Activated CD4-positive, alpha-beta memory T cell treated with anti-CD3 and anti-CD28 coated beads, Interleukin-2, amount 10 ng/mL, durations not matched to agents 7 days and 5 days (primary cell): ENCODE data around the gene GPATCH2L. TPM values are rescaled to one million over a fixed set of nuclear protein-coding genes. Genes with fewer than 3 reads are reported as not detected.

ENCODE experiments used
- CTCF ChIA-PET: fragments of 350-600 bp; sonication (Branson Sonifier 250); formaldehyde crosslinking; loops from one replicate; lab custom pipeline; 2021; ENCODE audit warnings: antibody characterized with exemption, inconsistent platforms; lab: Charles Lee
- POLR2A ChIA-PET: fragments of 350-600 bp; sonication (Branson Sonifier 250); formaldehyde crosslinking; loops from one replicate; lab custom pipeline; 2021; ENCODE audit warnings: antibody characterized with exemption; lab: Charles Lee
- DNase-seq: peaks from one replicate; pipeline ENCODE4 v3.0.0-alpha.2; 2020
- H3K27ac Mint-ChIP-seq: one replicate; pipeline ENCODE4 v1.8.0; 2021; ENCODE audit warnings: mild to moderate bottlenecking, mixed read lengths
- H3K27me3 Mint-ChIP-seq: one replicate; pipeline ENCODE4 v1.8.0; 2021; ENCODE audit warnings: mixed read lengths
- H3K36me3 Mint-ChIP-seq: one replicate; pipeline ENCODE4 v1.8.0; 2021; ENCODE audit warnings: low read depth, mixed read lengths
- H3K4me1 Mint-ChIP-seq: one replicate; pipeline ENCODE4 v1.8.0; 2021; ENCODE audit warnings: mixed read lengths
- H3K4me3 Mint-ChIP-seq: one replicate; pipeline ENCODE4 v1.8.0; 2021; ENCODE audit warnings: mild to moderate bottlenecking, mixed read lengths
- H3K9me3 Mint-ChIP-seq: one replicate; pipeline ENCODE4 v1.8.0; 2021; ENCODE audit warnings: mixed read lengths
- total RNA-seq, 2 experiments: library from RNA; stranded (reverse); gene quantifications; one replicate each; pipeline ENCODE4 v1.2.3, GENCODE V29; 2021

GPATCH2L gene
- total RNA-seq, 2 experiments from 2014 or later = 57.3 to 58.6 TPM

GRCh38 chr14:76193696-76194095, 42.0 kb downstream of the GPATCH2L start:
- Mint-ChIP-seq H3K9me3 (no peaks in the 10 kb centered on the region), H3K36me3 (peaks cover 31% of the 10 kb centered on the region), H3K27ac (no peak overlapping the region), H3K4me3 (no peak overlapping the region), H3K4me1 (peaks cover 2% of the 10 kb centered on the region), H3K27me3 (no peaks in the 10 kb centered on the region)
- ChIA-PET POLR2A (interaction anchor here (1.2 kb wide), 1 partner anchor 41 kb away, joined by 4 read pairs; no protein-coding TSS in a partner anchor), CTCF (interaction anchor here (1.3 kb wide), 1 partner anchor 143 kb away, joined by 3 read pairs; no protein-coding TSS in a partner anchor)
- no peak for DNase-seq

GRCh38 chr14:76194327-76194726, 42.6 kb downstream of the GPATCH2L start:
- Mint-ChIP-seq H3K4me1 (no peaks in the 10 kb centered on the region), H3K27me3 (no peaks in the 10 kb centered on the region), H3K4me3 (no peak overlapping the region), H3K36me3 (peaks cover 30% of the 10 kb centered on the region), H3K27ac (no peak overlapping the region), H3K9me3 (no peaks in the 10 kb centered on the region)
- ChIA-PET CTCF (interaction anchor here (1.3 kb wide), 1 partner anchor 144 kb away, joined by 3 read pairs; no protein-coding TSS in a partner anchor), POLR2A (interaction anchor here (1.2 kb wide), 1 partner anchor 42 kb away, joined by 4 read pairs; no protein-coding TSS in a partner anchor)
- no peak for DNase-seq

DNA sequence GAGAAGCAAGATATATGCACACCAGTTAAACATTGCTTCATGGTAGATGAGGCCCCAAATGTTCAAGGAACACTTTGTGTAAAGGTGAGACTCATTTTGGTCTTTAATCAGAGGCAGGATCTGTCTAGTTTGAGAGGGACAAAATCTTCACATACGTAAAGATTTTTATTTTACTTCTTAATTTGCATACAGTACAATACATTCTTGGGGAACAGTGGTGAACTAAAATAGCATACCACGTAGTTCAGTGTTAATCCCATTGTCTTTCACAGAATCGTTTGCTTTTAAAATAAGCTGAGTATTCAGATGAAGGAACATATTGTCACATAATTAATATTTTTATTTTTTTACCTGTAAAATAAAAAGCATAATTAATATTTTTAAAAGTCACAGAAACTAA, 43.3 kb downstream of the GPATCH2L start:
- no peaks in the 10 kb centered on the region for H3K9me3 Mint-ChIP-seq
- H3K27ac Mint-ChIP-seq = no peak overlapping the region
- CTCF ChIA-PET = interaction anchor here (1.3 kb wide), 1 partner anchor 144 kb away, joined by 3 read pairs; no protein-coding TSS in a partner anchor
- DNase-seq = no peak
- H3K27me3 Mint-ChIP-seq = no peaks in the 10 kb centered on the region
- peaks cover 30% of the 10 kb centered on the region for H3K36me3 Mint-ChIP-seq
- no peaks in the 10 kb centered on the region for H3K4me1 Mint-ChIP-seq
- no peak overlapping the region for H3K4me3 Mint-ChIP-seq
- POLR2A ChIA-PET = no interaction called here

DNA sequence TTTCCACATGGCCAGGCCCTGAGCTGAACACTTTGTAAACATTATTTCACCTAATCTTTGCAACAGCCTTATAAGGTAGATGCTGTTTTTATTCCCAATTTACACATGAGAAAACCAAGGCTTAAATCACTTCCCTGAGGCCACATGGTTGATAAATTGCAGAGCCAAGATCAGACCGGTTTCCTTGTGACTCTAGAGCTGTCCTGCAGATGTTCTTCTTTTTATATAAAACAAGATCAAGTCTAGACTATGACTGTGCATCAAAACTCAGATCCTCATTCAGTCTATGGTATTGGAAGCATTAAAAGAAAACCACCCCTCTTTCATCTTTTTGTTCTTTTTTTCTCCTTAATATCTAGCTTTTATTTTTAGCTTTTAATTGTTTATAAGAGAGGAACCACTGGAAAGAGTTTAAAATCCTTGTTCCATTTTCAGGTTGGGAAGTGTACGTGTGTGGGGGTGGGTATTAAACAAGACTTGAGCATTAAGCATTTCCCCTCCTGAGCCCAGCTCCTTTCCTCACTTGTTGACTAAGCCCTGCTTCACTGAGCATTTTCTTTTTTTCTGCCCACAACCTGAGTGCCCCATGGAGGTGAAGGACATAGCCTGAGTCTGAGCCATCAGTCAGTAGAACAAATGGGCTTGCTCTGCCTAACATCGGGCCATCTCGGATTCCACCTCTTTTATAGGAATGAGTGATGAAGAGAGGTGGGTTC, 45.4 kb downstream of the GPATCH2L start:
- CTCF ChIA-PET = interaction anchor here (0.7 to 1.3 kb wide), 3 partner anchors 16 to 147 kb away, joined by 3 read pairs; no protein-coding TSS in a partner anchor
- H3K9me3 Mint-ChIP-seq = no peaks in the 10 kb centered on the region
- peaks cover 38% of the 10 kb centered on the region for H3K36me3 Mint-ChIP-seq
- no peaks in the 10 kb centered on the region for H3K4me1 Mint-ChIP-seq
- no peak overlapping the region for H3K4me3 Mint-ChIP-seq
- no peaks in the 10 kb centered on the region for H3K27me3 Mint-ChIP-seq
- H3K27ac Mint-ChIP-seq = no peak overlapping the region
- no peak for DNase-seq
- POLR2A ChIA-PET = no interaction called here

DNA sequence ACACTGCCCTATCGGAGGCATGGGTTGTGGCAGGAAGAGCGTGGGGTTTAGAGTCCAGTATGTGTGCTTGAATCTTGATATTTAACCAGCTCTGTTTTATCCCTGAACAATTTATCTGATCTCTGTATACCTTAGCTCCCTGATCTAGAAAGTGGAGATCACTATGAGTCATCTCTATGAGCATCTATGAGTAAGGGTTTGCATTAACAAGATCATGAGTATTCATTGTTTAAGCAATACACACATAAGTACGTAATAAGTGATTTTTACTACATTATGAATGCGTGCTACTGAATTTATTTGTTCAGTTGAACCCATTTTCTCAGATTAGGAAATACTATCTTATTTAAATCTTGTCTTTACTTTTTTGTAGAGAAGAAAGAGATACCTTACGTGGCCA, 49.4 kb downstream of the GPATCH2L start:
- Mint-ChIP-seq H3K9me3 (no peaks in the 10 kb centered on the region), H3K36me3 (peaks cover 54% of the 10 kb centered on the region), H3K4me1 (peaks cover 2% of the 10 kb centered on the region), H3K27me3 (no peaks in the 10 kb centered on the region), H3K4me3 (no peak overlapping the region), H3K27ac (no peak overlapping the region)
- ChIA-PET CTCF (no interaction called here), POLR2A (no interaction called here)
- DNase-seq = no peak

DNA sequence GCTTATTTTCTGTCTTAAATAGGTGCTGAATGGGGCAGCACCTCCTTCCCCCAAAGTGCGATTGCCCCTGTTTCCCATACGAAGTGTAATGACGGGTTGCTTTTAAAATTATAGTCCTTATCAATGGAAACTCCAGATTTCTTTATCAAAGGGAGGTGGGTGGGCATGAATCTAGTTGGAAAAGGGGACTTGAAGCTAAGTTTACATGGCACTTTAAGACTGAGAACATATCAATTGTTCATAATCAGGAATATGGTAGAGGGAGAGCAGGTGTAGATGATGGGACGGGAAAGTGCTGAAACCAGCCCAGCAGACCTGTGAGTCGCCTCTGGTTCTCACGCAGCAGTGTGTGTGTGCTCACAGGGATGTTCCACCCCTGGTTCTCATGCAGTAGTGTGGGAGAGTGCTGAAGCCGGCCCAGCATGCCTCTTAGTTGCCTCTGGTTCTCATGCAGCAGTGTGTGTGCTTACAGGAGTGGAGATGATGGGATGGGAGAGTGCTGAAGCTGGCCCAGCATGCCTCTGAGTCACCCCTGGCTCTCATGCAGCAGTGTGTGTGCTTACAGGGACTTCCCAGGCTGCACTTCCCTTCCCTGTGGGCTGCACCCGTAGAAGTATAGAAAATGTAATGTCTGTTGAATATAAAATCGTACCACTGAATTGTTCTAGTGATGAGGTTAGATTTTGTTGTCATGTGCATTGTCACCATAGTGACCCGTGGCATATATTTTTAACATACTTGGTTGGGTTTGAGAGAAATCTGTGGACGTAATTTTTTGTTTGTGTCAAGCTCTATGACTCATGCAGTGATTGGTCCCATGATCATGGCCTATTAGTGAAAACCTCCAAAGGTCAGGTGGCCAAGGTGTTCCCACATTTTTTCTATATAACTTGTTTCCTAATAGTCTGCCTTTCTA, 51.6 kb downstream of the GPATCH2L start:
- Mint-ChIP-seq H3K9me3 (no peaks in the 10 kb centered on the region), H3K4me3 (no peak overlapping the region), H3K27me3 (no peaks in the 10 kb centered on the region), H3K4me1 (peaks cover 2% of the 10 kb centered on the region), H3K36me3 (peaks cover 50% of the 10 kb centered on the region), H3K27ac (no peak overlapping the region)
- ChIA-PET POLR2A (no interaction called here), CTCF (no interaction called here)
- DNase-seq = no peak

- Mint-ChIP-seq H3K27me3 (no peaks in the 10 kb centered on the region), H3K4me1 (peaks cover 2% of the 10 kb centered on the region), H3K4me3 (no peak overlapping the region), H3K27ac (no peak overlapping the region), H3K36me3 (peaks cover 47% of the 10 kb centered on the region), H3K9me3 (no peaks in the 10 kb centered on the region)
- DNase-seq = no peak
- POLR2A ChIA-PET = no interaction called here
- CTCF ChIA-PET = no interaction called here
Observed at GRCh38 chr14:76204461-76205230, 52.9 kb downstream of the GPATCH2L start.

DNA sequence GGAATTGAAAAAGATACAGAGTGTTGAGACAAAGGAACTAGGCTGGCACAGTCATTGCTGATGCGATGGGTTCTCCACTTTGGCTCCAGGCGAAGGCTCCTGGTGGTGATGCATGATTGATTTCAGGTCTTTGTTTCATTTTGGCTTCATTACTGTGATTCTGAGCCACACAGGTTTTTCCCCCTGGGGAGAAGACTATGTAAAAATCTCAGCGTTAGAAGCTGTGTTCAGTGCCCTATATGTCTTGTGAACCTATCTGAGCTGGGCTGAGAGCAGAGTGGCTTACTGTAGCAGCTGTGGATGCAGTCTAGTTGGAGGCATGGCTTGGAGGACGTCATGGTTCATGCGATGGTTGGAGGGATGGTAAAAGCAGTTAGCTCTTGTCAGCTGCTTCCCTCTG, 54.0 kb downstream of the GPATCH2L start:
- POLR2A ChIA-PET = no interaction called here
- no peak for DNase-seq
- CTCF ChIA-PET = no interaction called here
- H3K36me3 Mint-ChIP-seq = peaks cover 38% of the 10 kb centered on the region
- no peaks in the 10 kb centered on the region for H3K9me3 Mint-ChIP-seq
- peaks cover 2% of the 10 kb centered on the region for H3K4me1 Mint-ChIP-seq
- no peak overlapping the region for H3K4me3 Mint-ChIP-seq
- no peak overlapping the region for H3K27ac Mint-ChIP-seq
- H3K27me3 Mint-ChIP-seq = no peaks in the 10 kb centered on the region

GRCh38 chr14:76208340-76208739, 56.6 kb downstream of the GPATCH2L start:
- H3K36me3 Mint-ChIP-seq = peaks cover 18% of the 10 kb centered on the region
- no peak overlapping the region for H3K4me3 Mint-ChIP-seq
- no peak overlapping the region for H3K27ac Mint-ChIP-seq
- CTCF ChIA-PET = no interaction called here
- H3K4me1 Mint-ChIP-seq = peaks cover 3% of the 10 kb centered on the region
- POLR2A ChIA-PET = no interaction called here
- no peaks in the 10 kb centered on the region for H3K9me3 Mint-ChIP-seq
- no peaks in the 10 kb centered on the region for H3K27me3 Mint-ChIP-seq
- DNase-seq = no peak

- H3K4me3 Mint-ChIP-seq = no peak overlapping the region
- H3K9me3 Mint-ChIP-seq = no peaks in the 10 kb centered on the region
- no peak overlapping the region for H3K27ac Mint-ChIP-seq
- ChIA-PET POLR2A (interaction anchor here (1.1 kb wide), 1 partner anchor 61 kb away, joined by 3 read pairs; the partner anchor contains the start of gene GPATCH2L), CTCF (interaction anchor here (1.2 kb wide), 1 partner anchor 161 kb away, joined by 6 read pairs; no protein-coding TSS in a partner anchor)
- H3K27me3 Mint-ChIP-seq = no peaks in the 10 kb centered on the region
- no peak for DNase-seq
- H3K4me1 Mint-ChIP-seq = peaks cover 3% of the 10 kb centered on the region
- peaks cover 5% of the 10 kb centered on the region for H3K36me3 Mint-ChIP-seq
Observed at GRCh38 chr14:76212242-76212641, 60.5 kb downstream of the GPATCH2L start.

- peaks cover 7% of the 10 kb centered on the region for H3K27me3 Mint-ChIP-seq
- no peak overlapping the region for H3K27ac Mint-ChIP-seq
- CTCF ChIA-PET = no interaction called here
- no peaks in the 10 kb centered on the region for H3K36me3 Mint-ChIP-seq
- H3K4me3 Mint-ChIP-seq = no peak overlapping the region
- no peak for DNase-seq
- H3K9me3 Mint-ChIP-seq = no peaks in the 10 kb centered on the region
- POLR2A ChIA-PET = no interaction called here
- H3K4me1 Mint-ChIP-seq = no peaks in the 10 kb centered on the region
Observed at GRCh38 chr14:76217179-76217578, 65.5 kb downstream of the GPATCH2L start.

GRCh38 chr14:76218662-76219061, 66.9 kb downstream of the GPATCH2L start:
- no peaks in the 10 kb centered on the region for H3K4me1 Mint-ChIP-seq
- peaks cover 7% of the 10 kb centered on the region for H3K27me3 Mint-ChIP-seq
- ChIA-PET CTCF (no interaction called here), POLR2A (no interaction called here)
- H3K4me3 Mint-ChIP-seq = no peak overlapping the region
- no peaks in the 10 kb centered on the region for H3K36me3 Mint-ChIP-seq
- H3K9me3 Mint-ChIP-seq = no peaks in the 10 kb centered on the region
- H3K27ac Mint-ChIP-seq = no peak overlapping the region
- DNase-seq = no peak
